GM19193 (cell line): ENCODE data around the gene DOK1.

Source experiments
- POLR2A ChIP-seq: IDR thresholded peaks from 4 replicates; pipeline ENCODE4 v1.6.1; 2011; ENCODE audit not compliant: insufficient read depth, insufficient read length; ENCODE audit errors: extremely low read depth

DOK1 gene

DNA sequence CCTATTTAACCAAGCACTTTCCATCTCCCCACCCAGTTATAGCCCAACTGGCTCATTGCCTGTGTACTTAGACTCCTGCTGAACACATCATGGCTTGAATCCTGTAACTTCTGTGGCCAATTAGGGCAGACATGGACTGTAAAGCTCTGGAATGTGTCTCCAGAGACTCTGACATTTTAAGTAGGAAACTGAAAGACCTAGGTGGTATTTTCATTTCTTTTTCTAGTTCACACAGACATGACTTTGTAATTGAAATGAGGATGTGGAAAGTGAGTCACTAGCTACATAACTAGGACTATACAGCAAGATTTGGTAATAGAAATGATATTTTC, 12.2 kb downstream of the DOK1 start:
- TF ChIP-seq POLR2A: no peak

- TF ChIP-seq POLR2A: no peak
Measured at GRCh38 chr2:74567881-74568280, 13.4 kb downstream of the DOK1 start.

DNA sequence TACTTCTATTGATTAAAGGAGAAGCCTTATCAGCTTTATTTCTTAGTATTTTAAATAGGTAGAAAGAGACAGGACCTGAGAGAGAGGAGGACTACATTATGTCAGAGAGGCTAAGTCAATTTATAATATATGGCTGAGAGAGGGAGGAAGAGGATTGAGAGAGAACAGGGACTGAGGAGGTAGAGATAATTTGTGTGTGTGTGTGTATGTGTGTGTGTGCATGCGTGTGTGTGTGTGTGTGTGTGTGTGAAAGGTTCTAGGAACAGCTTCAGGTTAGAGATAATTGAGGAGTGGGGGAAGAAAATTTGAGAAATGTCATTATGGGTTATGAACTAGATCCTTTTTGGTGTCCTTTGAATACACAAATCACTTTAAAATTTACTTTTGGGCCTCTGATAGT, 15.2 kb downstream of the DOK1 start:
- TF ChIP-seq POLR2A: no peak

- no peak for TF ChIP-seq POLR2A
Measured at GRCh38 chr2:74571058-74571457, 16.5 kb downstream of the DOK1 start.

DNA sequence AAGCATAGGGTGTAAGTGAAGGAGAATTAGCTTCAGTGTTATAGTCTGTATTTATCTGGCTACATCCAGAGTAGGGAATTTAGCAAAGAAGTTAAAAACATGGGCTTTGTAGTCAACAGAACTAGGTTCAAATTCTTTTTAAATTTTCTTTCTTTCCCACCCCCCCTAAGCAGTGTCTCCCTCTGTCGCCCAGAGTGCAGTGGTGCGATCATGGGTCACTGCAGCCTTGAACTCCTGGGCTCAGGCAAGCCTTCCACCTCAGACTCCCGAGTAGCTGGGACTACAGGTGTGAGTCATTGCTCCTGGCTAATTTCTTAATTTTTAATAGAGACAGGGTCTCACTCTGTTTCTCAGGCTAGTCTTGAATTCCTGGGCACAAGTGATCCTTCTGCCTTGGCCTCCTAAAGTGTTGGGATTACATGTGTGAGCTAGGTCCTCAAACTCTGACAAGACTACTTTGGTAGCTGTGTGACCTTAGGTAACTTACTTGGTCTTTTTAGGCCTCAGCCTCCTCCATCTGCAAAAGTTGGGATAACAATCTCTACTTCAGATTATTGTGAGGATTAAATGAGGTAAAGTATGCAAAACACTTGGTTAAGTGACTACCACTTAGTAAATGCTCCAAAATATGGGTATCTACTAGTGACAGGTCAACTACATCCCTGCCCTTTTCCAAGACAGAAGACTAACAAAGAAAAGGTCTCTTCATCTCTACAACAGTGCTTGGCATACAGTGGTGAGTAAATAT, 17.8 kb downstream of the DOK1 start:
- TF ChIP-seq POLR2A: no peak

DNA sequence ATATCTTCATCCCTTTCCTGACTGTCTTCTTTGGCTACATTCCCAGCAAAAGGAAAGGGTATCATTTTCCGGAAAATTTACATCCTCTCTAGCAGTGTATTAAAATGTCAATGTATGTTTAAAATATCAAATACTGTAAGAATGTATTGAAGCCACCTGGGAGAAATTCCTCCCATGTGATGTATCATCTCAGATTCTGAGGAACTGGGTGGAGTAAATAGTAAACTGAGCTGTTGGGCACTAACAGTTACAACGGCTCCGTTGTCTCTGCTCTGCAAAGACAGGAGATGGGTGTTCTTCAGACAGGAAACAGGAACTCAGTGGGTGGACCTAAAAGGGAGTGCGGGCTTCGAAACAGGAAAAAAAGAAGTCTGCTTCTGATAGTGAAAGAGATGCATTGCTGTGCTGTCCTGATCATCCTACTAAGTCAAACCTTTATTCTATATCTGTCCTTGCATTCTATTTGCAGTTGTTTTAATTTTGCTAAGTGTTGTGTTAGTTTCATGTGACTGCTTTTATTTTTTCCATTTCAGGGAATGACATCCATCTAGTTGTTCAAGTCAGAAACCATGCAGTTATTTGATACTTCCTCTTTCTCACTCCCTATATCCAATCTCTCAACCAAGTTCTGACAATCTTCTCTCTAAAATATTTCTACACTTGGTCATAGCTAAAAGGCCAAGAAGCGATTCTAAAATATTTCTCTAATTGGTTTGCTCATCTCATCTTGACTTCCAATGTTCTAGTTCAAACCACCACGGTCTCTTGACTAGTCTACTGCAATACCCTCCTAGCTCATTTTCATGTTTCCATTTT, 19.4 kb downstream of the DOK1 start:
- peak; percentile 36 for TF ChIP-seq POLR2A

DNA sequence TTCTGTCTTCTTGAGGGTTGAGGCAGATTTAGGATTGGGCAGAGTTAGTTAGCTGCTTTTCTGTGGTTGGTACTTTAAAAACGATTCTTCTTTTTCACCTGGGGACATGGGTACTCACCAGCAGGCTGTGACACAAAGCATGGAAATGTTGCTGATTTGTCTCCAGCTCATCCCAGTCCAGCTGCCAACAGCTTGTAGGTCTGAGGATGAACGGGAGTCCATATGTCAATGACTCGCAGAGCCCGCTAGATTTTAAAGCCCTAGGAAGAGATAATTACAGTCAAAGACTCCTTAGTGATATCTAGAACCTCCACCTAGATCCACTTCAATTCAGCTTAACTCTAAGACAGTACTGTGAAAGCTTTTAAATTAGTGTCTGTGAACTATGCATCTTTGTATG, 20.8 kb downstream of the DOK1 start:
- no peak for TF ChIP-seq POLR2A

- no peak for TF ChIP-seq POLR2A
Measured at GRCh38 chr2:74576211-74576862, 21.8 kb downstream of the DOK1 start.

DNA sequence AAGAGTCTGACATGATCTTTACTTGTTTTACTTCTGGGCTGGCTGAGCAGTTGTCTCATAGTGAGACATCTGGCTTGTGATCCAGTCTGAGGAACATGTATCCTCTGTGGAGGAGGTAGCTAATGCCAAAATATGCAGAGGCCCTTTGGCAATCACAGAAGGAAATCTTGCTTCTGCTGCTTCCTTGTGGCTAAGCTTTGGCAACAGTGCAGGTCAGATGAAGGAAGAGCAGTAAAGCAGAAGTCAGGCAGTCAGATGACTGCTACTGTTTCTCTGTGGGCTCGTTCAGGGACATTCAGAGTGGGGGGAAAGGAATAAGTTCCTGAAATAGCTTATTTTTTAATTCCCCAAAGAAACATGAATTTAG, 22.3 kb downstream of the DOK1 start:
- TF ChIP-seq POLR2A: no peak

DNA sequence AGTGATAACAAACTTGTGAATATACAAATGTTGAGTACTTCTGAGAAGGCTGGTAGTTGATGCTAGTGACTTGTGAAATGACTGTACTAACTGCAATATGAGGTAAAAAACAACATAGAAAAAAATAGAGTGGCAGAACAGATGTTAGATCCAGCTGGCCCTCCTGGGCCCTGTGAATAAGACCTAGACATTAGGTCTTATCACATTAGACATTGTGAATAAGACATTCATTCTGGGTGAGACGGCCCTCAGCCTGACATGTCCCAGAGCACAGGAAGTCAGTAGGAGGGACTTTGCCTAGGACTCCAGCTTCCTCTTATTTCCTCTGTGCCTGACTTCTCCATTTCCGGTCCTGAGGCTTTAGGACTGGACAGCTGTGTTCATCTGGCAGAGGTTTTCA, 22.9 kb downstream of the DOK1 start:
- no peak for TF ChIP-seq POLR2A

DNA sequence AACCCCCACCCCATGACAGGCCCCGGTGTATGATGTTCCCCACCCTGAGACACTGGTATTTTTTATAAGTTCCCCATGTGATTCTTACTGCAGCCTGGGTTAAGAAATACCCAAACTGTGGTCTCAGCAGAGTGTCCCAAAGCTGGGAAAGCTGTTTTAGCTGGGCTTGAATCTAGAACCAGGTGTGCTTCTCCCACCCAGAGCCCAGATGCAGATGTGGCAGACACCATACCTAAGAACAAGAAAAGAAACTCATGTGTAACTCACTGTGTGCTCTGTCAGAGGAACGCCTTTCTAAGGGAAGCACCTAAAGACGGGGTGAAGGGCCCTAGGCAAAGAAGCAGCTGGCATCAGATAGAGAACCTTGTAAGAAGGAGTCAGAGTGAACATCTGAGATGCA, 23.9 kb downstream of the DOK1 start:
- TF ChIP-seq POLR2A: no peak

DNA sequence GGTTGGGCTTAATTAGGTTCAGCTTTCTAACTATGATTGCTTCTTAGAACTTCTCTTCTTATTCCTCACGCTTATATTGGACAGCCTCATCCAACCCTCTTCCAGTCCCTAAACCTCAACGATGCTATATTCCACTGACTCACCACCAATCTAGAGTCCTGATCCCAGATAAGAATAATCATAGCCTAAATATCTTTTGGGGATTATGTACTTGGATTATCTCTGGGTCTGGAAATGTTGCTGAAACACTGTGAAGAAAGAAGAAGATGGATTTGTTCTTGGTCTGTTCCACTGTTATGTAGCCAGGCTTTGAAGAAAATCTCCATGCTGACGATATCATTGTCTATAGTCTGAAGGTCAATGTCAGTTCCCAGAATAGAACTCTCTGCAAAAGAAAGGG, 26.9 kb downstream of the DOK1 start:
- TF ChIP-seq POLR2A: no peak

DNA sequence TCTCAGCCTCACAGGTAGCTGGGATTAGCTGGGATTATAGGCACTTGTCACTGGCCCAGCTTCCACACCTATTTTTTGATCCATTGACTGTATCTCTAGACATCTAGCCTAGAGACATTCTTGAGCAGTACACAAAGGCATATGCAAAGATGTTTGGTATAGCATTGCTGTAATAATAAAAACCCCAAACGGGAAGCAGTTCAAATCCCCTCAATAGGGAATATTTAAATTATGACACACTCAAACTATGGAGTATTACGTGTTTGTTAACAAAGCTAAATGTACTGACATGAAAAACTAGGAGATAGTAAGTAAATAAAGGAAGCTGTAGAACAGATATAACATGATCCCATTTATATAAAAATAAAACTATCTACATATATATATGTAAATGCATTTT, 27.7 kb downstream of the DOK1 start:
- TF ChIP-seq POLR2A: no peak

DNA sequence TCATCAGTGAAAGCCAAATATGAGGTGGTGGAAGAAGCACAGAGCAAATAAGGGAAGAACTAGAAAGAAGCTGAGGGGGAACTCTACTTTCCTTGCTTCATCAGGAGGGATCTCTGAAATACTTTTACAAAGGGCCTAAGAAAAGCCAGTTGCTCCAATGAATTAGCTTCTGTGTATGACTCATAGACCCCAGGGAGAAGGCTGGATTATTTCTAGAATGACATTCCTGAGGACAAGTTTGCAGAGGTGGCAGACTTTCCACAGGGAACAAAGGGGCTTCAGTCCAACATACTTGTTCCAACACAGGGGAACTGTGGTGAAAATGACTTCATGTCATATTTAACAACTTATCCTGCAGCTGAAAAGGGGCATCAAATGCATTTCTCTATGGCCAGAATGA, 29.0 kb downstream of the DOK1 start:
- no peak for TF ChIP-seq POLR2A

DNA sequence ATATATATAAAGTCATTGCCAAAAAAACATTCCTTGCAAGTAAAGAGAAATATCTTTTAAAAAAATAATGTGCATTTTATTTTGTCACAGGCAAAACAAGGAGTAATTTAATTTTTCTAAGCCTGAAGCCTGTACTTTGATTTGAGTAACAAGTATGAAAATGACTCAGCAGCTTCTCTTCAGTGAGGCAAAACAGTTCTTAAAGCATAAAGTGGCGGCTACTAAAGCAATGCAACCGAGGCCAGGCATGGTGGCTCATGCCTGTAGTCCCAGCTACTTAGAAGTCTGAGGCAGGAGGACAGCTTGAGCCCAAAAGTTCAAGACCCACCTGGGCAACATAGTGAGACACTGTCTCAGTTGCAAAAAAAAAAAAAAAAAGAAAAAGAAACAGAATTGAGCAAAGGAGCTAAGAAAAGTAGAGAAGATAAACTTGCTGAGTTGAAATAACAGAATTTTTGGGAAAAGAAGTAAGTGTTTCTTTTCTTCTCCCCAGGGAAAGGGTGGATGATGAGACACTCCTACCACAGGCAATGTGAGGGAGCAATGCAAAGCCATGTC, 29.6 kb downstream of the DOK1 start:
- TF ChIP-seq POLR2A: no peak
